Vagina (tissue), 2 donors: ENCODE data around the gene SLC17A3.

Source experiments
- CTCF ChIP-seq, 3 experiments: fragments of 450-650 bp in 2 of 3; fragments of 200-600 bp in 1 of 3; sonication (generic) in 1 of 3; IDR thresholded peaks; one replicate each; pipeline ENCODE4 v1.5.1; 2017 to 2019; ENCODE audit warnings: antibody characterized with exemption in 3 of 3, mild to moderate bottlenecking in 2 of 3, moderate library complexity in 2 of 3
- POLR2AphosphoS5 ChIP-seq, 2 donors: sonication (generic); formaldehyde crosslinking; IDR thresholded peaks; one replicate each; pipeline ENCODE4 v1.9.0; 2017; ENCODE audit warnings: antibody characterized with exemption in 2 of 2, mild to moderate bottlenecking in 2 of 2, low read depth in 1 of 2; ENCODE audit not compliant: insufficient read depth in 1 of 2

- TF ChIP-seq CTCF (IDR thresholded peaks at IDR 0.05): no peak
- no peak for TF ChIP-seq POLR2AphosphoS5 (IDR thresholded peaks at IDR 0.05; ENCODE audit: insufficient read depth in 1 of 2, low read depth in 1 of 2)
Measured at GRCh38 chr6:25919657-25920056, 45.6 kb upstream of the SLC17A3 start.
